K562 (cell line): ENCODE measurements around the gene CBFA2T3. TPM values are rescaled to one million over a fixed set of nuclear protein-coding genes. Genes with fewer than 3 reads are reported as not detected.

ENCODE experiments used
- ATAC-seq: fragments of 200-7000 bp; cut with Tn5 transposase; 3 replicates; pipeline ENCODE4 v1.9.1; 2020; ENCODE audit warnings: moderate library complexity
- BruUV-seq: library from RNA; stranded (reverse); fragments of 400-500 nt; replicated peaks from 2 replicates; lab custom pipeline; 2021; lab: Mats Ljungman, UMichigan
- CTCF ChIA-PET: fragments of 300-600 bp; formaldehyde crosslinking; extraction: SDS; loops from one replicate; lab custom pipeline; 2021; ENCODE audit warnings: low intra/inter-chr PET ratio; lab: Yijun Ruan, JAX
- POLR2A ChIA-PET: fragments of 300-600, 350-650 bp; sonication (Branson Sonifier 250); formaldehyde crosslinking; extraction: SDS; loops from one replicate; lab custom pipeline; 2021; ENCODE audit warnings: antibody characterized with exemption, inconsistent platforms; lab: Yijun Ruan, JAX
- DNase-seq, 4 experiments: peaks; one replicate each; pipeline versions ENCODE4 v3.0.0 to v3.0.0-alpha.2; 2011 to 2018; ENCODE audit warnings: low spot score in 3 of 4, mixed read lengths in 3 of 4; ENCODE audit errors: extremely low read depth in 1 of 4
- FAIRE-seq: peaks from 2 replicates; lab custom pipeline; 2011; peaks lifted over from hg19 to GRCh38; lab: Jason Lieb, UNC
- H2AFZ ChIP-seq: 2 replicates; pipeline ENCODE4 v1.6.0; 2011; ENCODE audit warnings: low read depth, low read length, control low read depth, inconsistent platforms
- H3K27ac ChIP-seq: fragments of 200-600 bp; 3 replicates; pipeline ENCODE4 v1.8.0; 2011; ENCODE audit warnings: low read depth, mild to moderate bottlenecking, control low read depth, inconsistent platforms, low read length, moderate library complexity, mixed read lengths; ENCODE audit errors: extremely low read depth
- H3K27me3 ChIP-seq, 2 experiments: fragments of 300-600 bp in 1 of 2; 2 replicates in 1 of 2; 3 replicates in 1 of 2; pipeline versions ENCODE4 v1.6.0 to v1.8.0; 2011; ENCODE audit warnings: inconsistent platforms in 2 of 2, low read length in 2 of 2, mild to moderate bottlenecking in 1 of 2, mixed read lengths in 1 of 2, moderate library complexity in 1 of 2; ENCODE audit not compliant: control insufficient read depth in 2 of 2, insufficient read depth in 2 of 2
- H3K36me3 ChIP-seq: fragments of 300-600 bp; 3 replicates; pipeline ENCODE4 v1.8.0; 2011; ENCODE audit warnings: mild to moderate bottlenecking, low read length, inconsistent platforms; ENCODE audit not compliant: control insufficient read depth, insufficient read depth
- H3K4me1 ChIP-seq, 2 experiments: fragments of 200-600 bp in 1 of 2; replicated peaks in 1 of 2; 2 replicates in 1 of 2; 3 replicates in 1 of 2; pipeline versions ENCODE4 v1.5.1 to v1.8.0; 2011; ENCODE audit warnings: inconsistent platforms in 2 of 2, low read length in 2 of 2, mild to moderate bottlenecking in 1 of 2, mixed read lengths in 1 of 2, moderate library complexity in 1 of 2; ENCODE audit not compliant: control insufficient read depth in 2 of 2, insufficient read depth in 2 of 2
- H3K4me2 ChIP-seq: 2 replicates; pipeline ENCODE4 v1.6.1; 2011; ENCODE audit warnings: low read length, control low read depth, inconsistent platforms, mixed read lengths; ENCODE audit not compliant: insufficient read depth
- H3K4me3 ChIP-seq: fragments of 200-600 bp; sonication (generic), shearing (Covaris generic); 2 replicates; pipeline ENCODE4 v1.5.1; 2016; ENCODE audit warnings: control low read depth, inconsistent platforms
- H3K79me2 ChIP-seq: fragments of 200-600 bp; 3 replicates; pipeline ENCODE4 v1.8.0; 2011; ENCODE audit warnings: low read length, inconsistent platforms; ENCODE audit not compliant: control insufficient read depth, insufficient read depth
- H3K9ac ChIP-seq, 2 experiments: 2 replicates each; pipeline versions ENCODE4 v1.6.0 to v1.6.1; 2011; ENCODE audit warnings: low read depth in 2 of 2, low read length in 2 of 2, control low read depth in 1 of 2, inconsistent platforms in 1 of 2, mild to moderate bottlenecking in 1 of 2, mixed read lengths in 1 of 2; ENCODE audit not compliant: insufficient read depth in 1 of 2
- H3K9me1 ChIP-seq: one replicate; pipeline ENCODE4 v1.6.0; 2011; ENCODE audit warnings: inconsistent platforms, mild to moderate bottlenecking, low read length, moderate library complexity; ENCODE audit not compliant: control insufficient read depth, insufficient read depth
- H3K9me3 ChIP-seq: replicated peaks from 2 replicates; pipeline ENCODE4 v1.5.1; 2011; ENCODE audit warnings: low read depth, low read length, inconsistent platforms; ENCODE audit not compliant: control insufficient read depth, insufficient read depth
- H4K20me1 ChIP-seq: replicated peaks from 2 replicates; pipeline ENCODE4 v1.6.1; 2011; ENCODE audit warnings: low read length, inconsistent platforms, mixed read lengths; ENCODE audit not compliant: control insufficient read depth, insufficient read depth
- FOXA3 ChIP-seq, 2 experiments: fragments of 450-650 bp in 1 of 2; sonication (generic) in 1 of 2; formaldehyde crosslinking; IDR thresholded peaks in 1 of 2; conservative IDR thresholded peaks in 1 of 2; 2 replicates each; pipeline versions ENCODE4 v1.4.0 to v1.8.0; 2020 to 2022; ENCODE audit warnings: mild to moderate bottlenecking in 2 of 2, missing genetic modification reagents in 1 of 2
- HMBOX1 ChIP-seq: sonication (generic); IDR thresholded peaks from 2 replicates; pipeline ENCODE4 v1.6.1; 2016
- HMGN3 ChIP-seq: IDR thresholded peaks from 2 replicates; pipeline ENCODE4 v1.6.1; 2011; ENCODE audit warnings: borderline replicate concordance, low read depth, mild to moderate bottlenecking, mixed read lengths, low read length; ENCODE audit not compliant: insufficient read length; ENCODE audit errors: extremely low read depth
- HNRNPH1 ChIP-seq: fragments of 200-400 bp; formaldehyde crosslinking; optimal IDR thresholded peaks from 2 replicates; pipeline ENCODE3; 2017; ENCODE audit warnings: low read depth, mild to moderate bottlenecking, low read length, moderate library complexity
- JUND ChIP-seq, 2 experiments: IDR thresholded peaks; 2 replicates in 1 of 2; 3 replicates in 1 of 2; pipeline ENCODE4 v1.6.1; 2011; ENCODE audit warnings: borderline replicate concordance in 2 of 2, low read depth in 2 of 2, low read length in 2 of 2, improper control_type of control experiment in 1 of 2, missing biosample characterization in 1 of 2, missing genetic modification characterization in 1 of 2, missing genetic modification reagents in 1 of 2
- MCM7 ChIP-seq, 2 experiments: fragments of 450-650 bp; IDR thresholded peaks; 2 replicates each; pipeline ENCODE4 v1.6.1; 2016 to 2018
- NR2C1 ChIP-seq, 2 experiments: fragments of 450-650 bp; IDR thresholded peaks; 2 replicates each; pipeline ENCODE4 v1.6.1; 2017; ENCODE audit warnings: mild to moderate bottlenecking in 2 of 2, antibody characterized with exemption in 1 of 2, inconsistent platforms in 1 of 2, missing compliant biosample characterization in 1 of 2, missing genetic modification characterization in 1 of 2
- RB1 ChIP-seq: fragments of 450-650 bp; IDR thresholded peaks from 2 replicates; pipeline ENCODE4 v1.6.1; 2017; ENCODE audit warnings: low read depth, mild to moderate bottlenecking
- ZBTB1 ChIP-seq: sonication (generic); formaldehyde crosslinking; IDR thresholded peaks from 2 replicates; pipeline ENCODE4 v1.8.1; 2023; ENCODE audit warnings: missing genetic modification reagents, low read depth, mild to moderate bottlenecking, borderline replicate concordance
- ZC3H11A ChIP-seq: IDR thresholded peaks from 2 replicates; pipeline ENCODE4 v1.6.1; 2012; ENCODE audit warnings: low read depth, low read length, improper control_type of control experiment
- ZNF282 ChIP-seq: sonication (generic); formaldehyde crosslinking; IDR thresholded peaks from 2 replicates; pipeline ENCODE4 v1.8.1; 2023; ENCODE audit warnings: missing genetic modification reagents
- ZNF384 ChIP-seq: IDR thresholded peaks from 2 replicates; pipeline ENCODE4 v1.6.1; 2012; ENCODE audit warnings: low read depth, low read length, improper control_type of control experiment
- ZNF639 ChIP-seq, 2 experiments: fragments of 200-800 bp in 1 of 2; sonication (Bioruptor generic) in 1 of 2; sonication (generic) in 1 of 2; formaldehyde crosslinking in 1 of 2; IDR thresholded peaks in 1 of 2; conservative IDR thresholded peaks in 1 of 2; 2 replicates each; pipeline versions ENCODE4 v1.5.0 to v1.6.1; 2016 to 2020; ENCODE audit warnings: missing compliant biosample characterization in 1 of 2, missing genetic modification characterization in 1 of 2, missing genetic modification reagents in 1 of 2
- WGBS: fragments of 100-300 bp; shearing (Covaris generic); methylation state at CpG from one replicate; pipeline ENCODE4 v1.1.6; 2016; ENCODE audit warnings: low coverage, mixed read lengths; ENCODE audit not compliant: insufficient coverage; ENCODE audit errors: missing lambda C conversion rate; 5-methylcytosine and 5-hydroxymethylcytosine counted together
- in situ Hi-C: fragments of 300-500 bp; cut with MboI; formaldehyde crosslinking; loops from 4 replicates; pipeline ENCODE4 v1.15.0; 2018; ENCODE audit warnings: inconsistent platforms, mixed read lengths
- intact Hi-C: fragments of 100-400 bp; cut with micrococcal nuclease; formaldehyde crosslinking; loops from 2 replicates; pipeline ENCODE4 v1.14.2; 2022
- polyA plus RNA-seq, 8 experiments: library from polyadenylated mRNA; depleted of rRNA in 4 of 8; stranded (reverse) in 5 of 8; unstranded in 3 of 8; fragments of >200 nt; fragmentation: Nextera tagmentation in 2 of 8; fragmentation: Illumina TruSeq in 1 of 8; extraction: Ambion mirVana in 2 of 8; extraction: Trizol in 1 of 8; gene quantifications; 2 replicates each; pipeline versions ENCODE4 v1.2.1 to v1.2.3, GENCODE V29; 2011 to 2014; ENCODE audit warnings: inconsistent platforms in 1 of 8, missing spikeins in 1 of 8
- total RNA-seq, 7 experiments: library from RNA; depleted of rRNA in 6 of 7; stranded (reverse); fragments of >200 nt in 6 of 7; fragmentation: Illumina TruSeq in 2 of 7; extraction: Trizol in 2 of 7; gene quantifications; 2 replicates each; pipeline versions ENCODE4 v1.2.1 to v1.2.3, GENCODE V29; 2011 to 2021; ENCODE audit warnings: low replicate concordance in 1 of 7

The CBFA2T3 gene
- total and polyA plus RNA-seq, 9 of the 15 experiments (the other 6 are each of a cell fraction or from before 2014, with no cell fraction given), result 2.3 to 145 (median 6.7) TPM

- TF ChIP-seq ZNF282 (CRISPR knock-in tag), result no peak
Observed at GRCh38 chr16:88856828-88857727, 119.9 kb downstream of the CBFA2T3 start, which contains the start of the genes GALNS and TRAPPC2L (continued).

- DNase-seq (peak in 3 of 4 experiments; percentile 40 to 89 (median 89)), FAIRE-seq (no peak), ATAC-seq (peak; percentile 5; the same call in 1 of the 3 replicates)
- Histone ChIP-seq H2AFZ (peak overlapping the region; percentile 72; the same call in 1 of the 2 replicates), H3K9ac (peak overlapping the region; percentile 31 to 93; a peak in 3 of 4 replicates), H3K9me1 (peaks cover 6% of the 10 kb centered on the region), H3K4me3 (peak overlapping the region; percentile 69), H4K20me1 (no peaks in the 10 kb centered on the region; the same call in 1 of the 2 replicates), H3K4me2 (peak overlapping the region; percentile 76), H3K27ac (peak overlapping the region; percentile 31; the same call in 1 of the 3 replicates), H3K9me3 (no peaks in the 10 kb centered on the region), H3K27me3 (no peaks in the 10 kb centered on the region), H3K79me2 (peaks cover 23% of the 10 kb centered on the region), H3K4me1 (peaks cover 8 to 45% of the 10 kb centered on the region in 2 experiments), H3K36me3 (peaks cover 38% of the 10 kb centered on the region; the same call in 2 of the 3 replicates)
- in situ Hi-C loops, result no loop called here
- WGBS, result 15% methylated on average over 24 of the region's 53 CpGs
- intact Hi-C loops, result loop anchor here (2.0 kb wide), 1 partner anchor 43 kb away; no protein-coding TSS in a partner anchor
- BruUV-seq, result no TSS peak
- CTCF ChIA-PET, result no interaction called here
- POLR2A ChIA-PET, result interaction anchor here (0.6 to 0.9 kb wide), 5 partner anchors 9 to 311 kb away, joined by 3 to 4 read pairs (median 3); no protein-coding TSS in a partner anchor
- TF ChIP-seq JUND (IDR thresholded peaks at IDR 0.05; ENCODE audit: borderline replicate concordance, low read depth, low read length) (no peak), JUND (tag; IDR thresholded peaks at IDR 0.05; ENCODE audit: borderline replicate concordance, low read depth, low read length) (no peak), FOXA3 (CRISPR knock-in tag; conservative IDR thresholded peaks at IDR 0.05 in 1 of 2, IDR thresholded peaks at IDR 0.05 in 1 of 2) (no peak), RB1 (0 out of 2 replicates have a peak, but pooled peaks have one; percentile 10), NR2C1 (IDR thresholded peaks at IDR 0.05) (peak; percentile 39; the same call in 1 of the 2 replicates), NR2C1 (tag; IDR thresholded peaks at IDR 0.05) (peak; percentile 63; the same call in 1 of the 2 replicates), MCM7 (IDR thresholded peaks at IDR 0.05) (no peak), HNRNPH1 (no peak), ZC3H11A (no peak), ZBTB1 (CRISPR knock-in tag) (no peak), ZNF639 (CRISPR knock-in tag; conservative IDR thresholded peaks at IDR 0.05 in 1 of 2, IDR thresholded peaks at IDR 0.05 in 1 of 2) (no peak), ZNF384 (no peak), HMBOX1 (no peak), HMGN3 (peak; percentile 34)
Observed at GRCh38 chr16:88856122-88856827, 120.7 kb downstream of the CBFA2T3 start.
